IMR-90 (cell line): Measurements from ENCODE around the gene DENND10. TPM values are rescaled to one million over a fixed set of nuclear protein-coding genes. Genes with fewer than 3 reads are reported as not detected.

Experiments used
- ATAC-seq: fragments of 200-7000 bp; cut with Tn5 transposase; 2 replicates; pipeline ENCODE4 v1.9.1; 2020; ENCODE audit warnings: low read depth, mild to moderate bottlenecking, moderate library complexity
- BruUV-seq: library from RNA; stranded (reverse); fragments of 400-500 nt; replicated peaks from 2 replicates; lab custom pipeline; 2021; lab: Mats Ljungman, UMichigan
- CTCF ChIA-PET: fragments of 300-600 bp; formaldehyde crosslinking; extraction: SDS; loops from one replicate; lab custom pipeline; 2021; ENCODE audit warnings: antibody characterized with exemption; lab: Yijun Ruan, JAX
- POLR2A ChIA-PET: fragments of 300-600 bp; sonication (Branson Sonifier 250); formaldehyde crosslinking; loops from one replicate; lab custom pipeline; 2022; ENCODE audit warnings: antibody characterized with exemption; ENCODE audit not compliant: unreplicated experiment; lab: Charles Lee
- DNase-seq: peaks from one replicate; pipeline ENCODE4 v3.0.0; 2013
- H2AFZ ChIP-seq: replicated peaks from 2 replicates; pipeline ENCODE3; 2013; ENCODE audit warnings: low read length, mild to moderate bottlenecking; ENCODE audit not compliant: poor library complexity
- H2AK5ac ChIP-seq: 2 replicates; pipeline ENCODE4 v1.6.1; 2013; ENCODE audit warnings: low read depth, low read length, inconsistent platforms
- H2AK9ac ChIP-seq: replicated peaks from 2 replicates; pipeline ENCODE3; 2013; ENCODE audit warnings: mild to moderate bottlenecking, low read depth, low read length, moderate library complexity; ENCODE audit not compliant: poor library complexity
- H2BK120ac ChIP-seq: 2 replicates; pipeline ENCODE4 v1.6.1; 2013; ENCODE audit warnings: low read depth, low read length, inconsistent platforms
- H2BK15ac ChIP-seq: 3 replicates; pipeline ENCODE4 v1.6.1; 2013; ENCODE audit warnings: low read depth, low read length, inconsistent platforms
- H2BK20ac ChIP-seq: 2 replicates; pipeline ENCODE4 v1.6.1; 2013; ENCODE audit warnings: low read depth, mild to moderate bottlenecking, inconsistent platforms, low read length, moderate library complexity
- H2BK5ac ChIP-seq: 2 replicates; pipeline ENCODE4 v1.6.1; 2013; ENCODE audit warnings: mild to moderate bottlenecking, low read depth, low read length, inconsistent platforms; ENCODE audit not compliant: poor library complexity, severe bottlenecking
- H3K14ac ChIP-seq: replicated peaks from 2 replicates; pipeline ENCODE4 v1.6.1; 2013; ENCODE audit warnings: low read depth, low read length, inconsistent platforms
- H3K18ac ChIP-seq: 2 replicates; pipeline ENCODE4 v1.6.1; 2013; ENCODE audit warnings: low read depth, low read length, control low read depth
- H3K23ac ChIP-seq: 2 replicates; pipeline ENCODE4 v1.6.1; 2013; ENCODE audit warnings: low read depth, low read length, inconsistent platforms
- H3K27ac ChIP-seq: 2 replicates; pipeline ENCODE4 v1.5.1; 2013; ENCODE audit warnings: mild to moderate bottlenecking, control low read depth, low read length; ENCODE audit not compliant: insufficient read depth
- H3K27me3 ChIP-seq: 2 replicates; pipeline ENCODE4 v1.6.1; 2013; ENCODE audit warnings: low read length; ENCODE audit not compliant: control insufficient read depth, insufficient read depth
- H3K36me3 ChIP-seq: 2 replicates; pipeline ENCODE4 v1.6.1; 2013; ENCODE audit warnings: low read length, mixed read lengths; ENCODE audit not compliant: control insufficient read depth, insufficient read depth
- H3K4ac ChIP-seq: 2 replicates; pipeline ENCODE4 v1.6.1; 2013; ENCODE audit warnings: low read depth, low read length, inconsistent platforms
- H3K4me1 ChIP-seq: 2 replicates; pipeline ENCODE4 v1.6.1; 2013; ENCODE audit warnings: low read length, mixed read lengths; ENCODE audit not compliant: control insufficient read depth, insufficient read depth
- H3K4me2 ChIP-seq: 2 replicates; pipeline ENCODE4 v1.6.1; 2013; ENCODE audit warnings: low read depth, mild to moderate bottlenecking, control low read depth, low read length, moderate library complexity
- H3K4me3 ChIP-seq: 2 replicates; pipeline ENCODE4 v1.5.1; 2013; ENCODE audit warnings: low read depth, mild to moderate bottlenecking, control low read depth, low read length, moderate library complexity; ENCODE audit not compliant: insufficient read depth
- H3K56ac ChIP-seq: 2 replicates; pipeline ENCODE4 v1.6.1; 2013; ENCODE audit warnings: low read length, inconsistent platforms; ENCODE audit not compliant: insufficient read depth; ENCODE audit errors: extremely low read depth
- H3K79me1 ChIP-seq, 2 experiments: 2 replicates each; pipeline ENCODE4 v1.6.1; 2013; ENCODE audit warnings: low read length in 2 of 2, inconsistent platforms in 1 of 2, low read depth in 1 of 2
- H3K9ac ChIP-seq: 2 replicates; pipeline ENCODE4 v1.6.1; 2013; ENCODE audit warnings: low read depth, low read length, control low read depth
- H3K9me1 ChIP-seq: 2 replicates; pipeline ENCODE4 v1.6.1; 2013; ENCODE audit warnings: low read length, inconsistent platforms; ENCODE audit not compliant: insufficient read depth
- H3K9me3 ChIP-seq: 2 replicates; pipeline ENCODE4 v1.6.1; 2013; ENCODE audit warnings: low read length; ENCODE audit not compliant: control insufficient read depth, insufficient read depth
- H4K20me1 ChIP-seq: 2 replicates; pipeline ENCODE4 v1.6.1; 2013; ENCODE audit warnings: low read length, inconsistent platforms; ENCODE audit not compliant: insufficient read depth
- H4K5ac ChIP-seq: 2 replicates; pipeline ENCODE4 v1.6.1; 2013; ENCODE audit warnings: mild to moderate bottlenecking, low read depth, low read length, control low read depth
- H4K8ac ChIP-seq, 2 experiments: 2 replicates each; pipeline ENCODE4 v1.6.1; 2013; ENCODE audit warnings: low read depth in 2 of 2, low read length in 2 of 2, control low read depth in 1 of 2, inconsistent platforms in 1 of 2
- H4K91ac ChIP-seq: 2 replicates; pipeline ENCODE4 v1.6.1; 2013; ENCODE audit warnings: low read depth, low read length, inconsistent platforms; ENCODE audit not compliant: insufficient read depth
- BHLHE40 ChIP-seq: fragments of 150-350 bp; IDR thresholded peaks from 2 replicates; pipeline ENCODE4 v1.6.1; 2016; ENCODE audit warnings: mild to moderate bottlenecking, low read depth, low read length
- CEBPB ChIP-seq: IDR thresholded peaks from 2 replicates; pipeline ENCODE4 v1.6.1; 2012; ENCODE audit warnings: low read depth, low read length, improper control_type of control experiment
- CHD1 ChIP-seq: IDR thresholded peaks from 2 replicates; pipeline ENCODE4 v1.6.1; 2012; ENCODE audit warnings: low read depth, low read length, improper control_type of control experiment
- CTCF ChIP-seq: conservative IDR thresholded peaks from 2 replicates; pipeline ENCODE4 v1.5.1; 2012; ENCODE audit warnings: mild to moderate bottlenecking, low read depth, low read length, improper control_type of control experiment
- ELK1 ChIP-seq: fragments of 150-350 bp; IDR thresholded peaks from 2 replicates; pipeline ENCODE4 v1.6.1; 2016; ENCODE audit warnings: low read depth, mild to moderate bottlenecking, low read length, moderate library complexity, borderline replicate concordance
- FOS ChIP-seq: fragments of 150-350 bp; IDR thresholded peaks from 2 replicates; pipeline ENCODE4 v1.6.1; 2016; ENCODE audit warnings: low read depth, low read length
- MAFK ChIP-seq: IDR thresholded peaks from 2 replicates; pipeline ENCODE4 v1.6.1; 2012; ENCODE audit warnings: low read depth, low read length, improper control_type of control experiment
- MAZ ChIP-seq: IDR thresholded peaks from 2 replicates; pipeline ENCODE4 v1.6.1; 2012; ENCODE audit warnings: low read depth, mild to moderate bottlenecking, low read length, improper control_type of control experiment, moderate library complexity, borderline replicate concordance
- MXI1 ChIP-seq: IDR thresholded peaks from 2 replicates; pipeline ENCODE4 v1.6.1; 2012; ENCODE audit warnings: low read depth, mild to moderate bottlenecking, low read length, moderate library complexity, borderline replicate concordance
- NFE2L2 ChIP-seq: fragments of 150-350 bp; IDR thresholded peaks from 2 replicates; pipeline ENCODE4 v1.6.1; 2016; ENCODE audit warnings: low read depth, mild to moderate bottlenecking, low read length
- POLR2A ChIP-seq: IDR thresholded peaks from 2 replicates; pipeline ENCODE4 v1.6.1; 2012; ENCODE audit warnings: mild to moderate bottlenecking, low read depth, low read length
- RAD21 ChIP-seq: IDR thresholded peaks from 2 replicates; pipeline ENCODE4 v1.6.1; 2012; ENCODE audit warnings: low read length, improper control_type of control experiment
- RCOR1 ChIP-seq: IDR thresholded peaks from 2 replicates; pipeline ENCODE4 v1.6.1; 2012; ENCODE audit warnings: mild to moderate bottlenecking, low read length, improper control_type of control experiment; ENCODE audit not compliant: insufficient replicate concordance
- RFX5 ChIP-seq: IDR thresholded peaks from 2 replicates; pipeline ENCODE4 v1.8.0; 2012; ENCODE audit warnings: low read depth, mild to moderate bottlenecking, low read length, moderate library complexity
- SMC3 ChIP-seq: fragments of 150-350 bp; IDR thresholded peaks from 2 replicates; pipeline ENCODE4 v1.6.1; 2016; ENCODE audit warnings: low read depth, mild to moderate bottlenecking, antibody characterized with exemption, low read length, moderate library complexity
- WGBS, 2 experiments: methylation state at CpG; one replicate each; pipeline versions ENCODE4 v1.1.5 to v1.1.7; 2013; ENCODE audit warnings: missing lambda C conversion rate in 2 of 2; ENCODE audit not compliant: insufficient read length in 1 of 2; ENCODE audit errors: extremely low coverage in 2 of 2; 5-methylcytosine and 5-hydroxymethylcytosine counted together
- dilution Hi-C: fragments of 300-500 bp; cut with HindIII; formaldehyde crosslinking; loops from one replicate; pipeline ENCODE4 v1.14.3; 2018; ENCODE audit warnings: low sequenced_read_pairs; ENCODE audit not compliant: unreplicated experiment
- in situ Hi-C: fragments of 300-500 bp; cut with MboI; formaldehyde crosslinking; loops from 3 replicates; pipeline ENCODE4 v1.14.3; 2019; ENCODE audit warnings: low sequenced_read_pairs, inconsistent platforms, mixed read lengths
- intact Hi-C: fragments of 100-400 bp; cut with micrococcal nuclease; formaldehyde crosslinking; loops from 2 replicates; pipeline ENCODE4 v1.10.0; 2022
- polyA plus RNA-seq, 3 experiments: library from polyadenylated mRNA; depleted of rRNA; stranded (reverse); fragments of >200 nt; gene quantifications; 2 replicates each; pipeline ENCODE4 v1.2.3, GENCODE V29; 2012; ENCODE audit warnings: low replicate concordance in 1 of 3
- total RNA-seq: library from RNA; depleted of rRNA; stranded (reverse); fragments of >200 nt; gene quantifications from 2 replicates; pipeline ENCODE4 v1.2.3, GENCODE V29; 2012
- TF ChIP-seq, protein P1 (sequence below): fragments of 150-350 bp; IDR thresholded peaks from 2 replicates; pipeline ENCODE4 v1.6.1; 2017; ENCODE audit warnings: mild to moderate bottlenecking, antibody characterized with exemption, low read length, low read depth

Gene DENND10
- total and polyA plus RNA-seq, 2 of the 4 experiments (the other 2 are of a cell fraction): 50.9 to 81.4 TPM

DNA sequence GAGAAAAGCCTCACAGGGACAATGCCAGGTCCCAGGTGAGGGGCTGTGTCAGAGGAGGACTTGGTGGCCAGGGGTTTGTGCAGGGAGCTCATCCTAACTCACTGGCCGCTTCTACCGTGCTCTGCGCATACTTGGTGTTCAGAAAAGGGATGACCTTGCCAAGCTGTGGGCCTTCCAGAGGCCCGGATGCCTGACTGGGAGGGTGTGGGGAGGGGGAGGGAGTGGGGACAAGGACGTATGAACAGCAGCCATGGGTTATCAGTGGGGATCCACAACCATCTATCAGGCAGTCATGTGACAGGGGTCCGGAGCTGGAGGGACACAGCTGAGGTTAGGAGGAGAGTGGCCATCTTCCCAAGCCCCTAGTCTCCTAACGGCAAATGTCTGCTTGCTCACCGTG lies 55.4 kb downstream of the DENND10 start:
- no peak overlapping the region for H3K56ac ChIP-seq
- H3K14ac ChIP-seq: no peak overlapping the region
- H2BK5ac ChIP-seq: no peak overlapping the region
- H2BK15ac ChIP-seq: no peak overlapping the region
- H3K4me3 ChIP-seq: no peak overlapping the region
- H3K9me3 ChIP-seq: no peaks in the 10 kb centered on the region
- BruUV-seq: no TSS peak
- ATAC-seq (no peak), DNase-seq (no peak)
- WGBS, 2 experiments: no CpG with 5 or more reads among the region's 8 CpGs
- H3K18ac ChIP-seq: no peak overlapping the region
- H4K20me1 ChIP-seq: no peaks in the 10 kb centered on the region
- CTCF ChIA-PET: no interaction called here
- H4K5ac ChIP-seq: no peak overlapping the region
- in situ Hi-C loops (no loop called here), dilution Hi-C loops (no loop called here), intact Hi-C loops (no loop called here)
- no peak overlapping the region for H2AK9ac ChIP-seq
- peaks cover 16% of the 10 kb centered on the region for H3K36me3 ChIP-seq
- no peaks in the 10 kb centered on the region for H3K27me3 ChIP-seq
- H2BK120ac ChIP-seq: no peak overlapping the region
- no peak overlapping the region for H3K9ac ChIP-seq
- H4K91ac ChIP-seq: no peak overlapping the region
- H3K23ac ChIP-seq: no peak overlapping the region
- no peak overlapping the region for H2BK20ac ChIP-seq
- H3K27ac ChIP-seq: no peak overlapping the region
- POLR2A ChIA-PET: no interaction called here
- H2AK5ac ChIP-seq: no peak overlapping the region
- H4K8ac ChIP-seq: no peak overlapping the region
- H3K79me1 ChIP-seq: 0 out of 4 replicates have a peak, but pooled peaks cover 0 to under 1% of the 10 kb centered on the region in 2 experiments
- 0 out of 2 replicates have a peak, but pooled peaks cover 2% of the 10 kb centered on the region for H3K4me1 ChIP-seq
- no peak overlapping the region for H3K4me2 ChIP-seq
- no peaks in the 10 kb centered on the region for H3K9me1 ChIP-seq
- H3K4ac ChIP-seq: no peak overlapping the region
- TF ChIP-seq NFE2L2 (no peak), CTCF (no peak), POLR2A (no peak), RFX5 (no peak), SMC3 (no peak), RAD21 (no peak), MXI1 (no peak), CEBPB (no peak), BHLHE40 (no peak), MAFK (no peak), FOS (no peak), RCOR1 (no peak), MAZ (no peak), ELK1 (no peak), CHD1 (no peak)
- TF ChIP-seq, protein P1, sequence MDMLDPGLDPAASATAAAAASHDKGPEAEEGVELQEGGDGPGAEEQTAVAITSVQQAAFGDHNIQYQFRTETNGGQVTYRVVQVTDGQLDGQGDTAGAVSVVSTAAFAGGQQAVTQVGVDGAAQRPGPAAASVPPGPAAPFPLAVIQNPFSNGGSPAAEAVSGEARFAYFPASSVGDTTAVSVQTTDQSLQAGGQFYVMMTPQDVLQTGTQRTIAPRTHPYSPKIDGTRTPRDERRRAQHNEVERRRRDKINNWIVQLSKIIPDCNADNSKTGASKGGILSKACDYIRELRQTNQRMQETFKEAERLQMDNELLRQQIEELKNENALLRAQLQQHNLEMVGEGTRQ: no peak
- H2AFZ ChIP-seq: no peak overlapping the region
